ENCODE measurements around the gene RPL38. TPM values are rescaled to one million over a fixed set of nuclear protein-coding genes. Genes with fewer than 3 reads are reported as not detected.

Gene RPL38
- total RNA-seq, 1 experiment from 2014 or later = 653 TPM

GRCh38 chr17:74224959-74225725 lies 21.7 kb downstream of the RPL38 start:
- DNase-seq (ENCODE audit: low read depth) = no peak

- no peak for DNase-seq (ENCODE audit: low read depth)
Observed at GRCh38 chr17:74226252-74226651, 22.8 kb downstream of the RPL38 start.

- DNase-seq (ENCODE audit: low read depth) = no peak
Observed at GRCh38 chr17:74227271-74228080, 24.0 kb downstream of the RPL38 start.

- no peak for DNase-seq (ENCODE audit: low read depth)
Observed at GRCh38 chr17:74228306-74228978, 25.0 kb downstream of the RPL38 start.

GRCh38 chr17:74230896-74231295 lies 27.4 kb downstream of the RPL38 start:
- no peak for DNase-seq (ENCODE audit: low read depth)

GRCh38 chr17:74231928-74232907 lies 28.7 kb downstream of the RPL38 start:
- no peak for DNase-seq (ENCODE audit: low read depth)

GRCh38 chr17:74233937-74234336 lies 30.5 kb downstream of the RPL38 start:
- no peak for DNase-seq (ENCODE audit: low read depth)

GRCh38 chr17:74234486-74234885 lies 31.0 kb downstream of the RPL38 start:
- no peak for DNase-seq (ENCODE audit: low read depth)

GRCh38 chr17:74235040-74235581 lies 31.6 kb downstream of the RPL38 start:
- no peak for DNase-seq (ENCODE audit: low read depth)

GRCh38 chr17:74235911-74236371 lies 32.5 kb downstream of the RPL38 start:
- DNase-seq (ENCODE audit: low read depth) = no peak

GRCh38 chr17:74237321-74237720 lies 33.8 kb downstream of the RPL38 start:
- no peak for DNase-seq (ENCODE audit: low read depth)

- DNase-seq (ENCODE audit: low read depth) = peak; percentile 25
Observed at GRCh38 chr17:74239172-74239571, 35.7 kb downstream of the RPL38 start.

- DNase-seq (ENCODE audit: low read depth) = peak; percentile 41
Observed at GRCh38 chr17:74240618-74241205, 37.2 kb downstream of the RPL38 start.

- DNase-seq (ENCODE audit: low read depth) = no peak
Observed at GRCh38 chr17:74241431-74241830, 38.0 kb downstream of the RPL38 start.

- no peak for DNase-seq (ENCODE audit: low read depth)
Observed at GRCh38 chr17:74241847-74242246, 38.4 kb downstream of the RPL38 start.

GRCh38 chr17:74243013-74243755 lies 39.7 kb downstream of the RPL38 start:
- DNase-seq (ENCODE audit: low read depth) = no peak

- DNase-seq (ENCODE audit: low read depth) = no peak
Observed at GRCh38 chr17:74244128-74244527, 40.6 kb downstream of the RPL38 start.

GRCh38 chr17:74244548-74244947 lies 41.1 kb downstream of the RPL38 start:
- DNase-seq (ENCODE audit: low read depth) = no peak

- DNase-seq (ENCODE audit: low read depth) = no peak
Observed at GRCh38 chr17:74245145-74245831, 41.8 kb downstream of the RPL38 start.
